SK-N-SH (cell line): ENCODE results near the gene IL9. TPM values are rescaled to one million over a fixed set of nuclear protein-coding genes. Genes with fewer than 3 reads are reported as not detected.

Source experiments
- CTCF ChIA-PET: fragments of 300-600, 350-600 bp; formaldehyde crosslinking; extraction: SDS; loops from one replicate; lab custom pipeline; 2021; lab: Yijun Ruan, JAX
- POLR2A ChIA-PET: fragments of 350-600 bp; sonication (Branson Sonifier 250); formaldehyde crosslinking; extraction: SDS; loops from one replicate; lab custom pipeline; 2020; ENCODE audit warnings: antibody characterized with exemption, inconsistent platforms; lab: Yijun Ruan, JAX
- DNase-seq: peaks from one replicate; pipeline ENCODE4 v3.0.0; 2012
- H2AFZ ChIP-seq: fragments of 200-600 bp; sonication (generic); 2 replicates; pipeline ENCODE4 v1.8.1; 2016; ENCODE audit warnings: antibody characterized with exemption, mild to moderate bottlenecking, low read depth
- H3F3A ChIP-seq: fragments of 200-600 bp; sonication (generic); replicated peaks from 2 replicates; pipeline ENCODE3; 2016; ENCODE audit warnings: antibody characterized with exemption, mild to moderate bottlenecking; ENCODE audit not compliant: insufficient read depth
- H3K27ac ChIP-seq, 2 experiments: fragments of 200-500 bp in 1 of 2; fragments of 200-600 bp in 1 of 2; sonication (Bioruptor generic) in 1 of 2; sonication (generic), shearing (Covaris generic) in 1 of 2; 2 replicates each; pipeline versions ENCODE4 v1.5.1 to v1.6.1; 2014 to 2016; ENCODE audit warnings: low read depth in 2 of 2, inconsistent platforms in 1 of 2, low read length in 1 of 2, mild to moderate bottlenecking in 1 of 2, mixed read lengths in 1 of 2
- H3K27me3 ChIP-seq: fragments of 200-600 bp; sonication (generic), shearing (Covaris generic); 2 replicates; pipeline ENCODE4 v1.6.1; 2016; ENCODE audit warnings: mixed run types; ENCODE audit not compliant: insufficient read depth
- H3K36me3 ChIP-seq, 2 experiments: fragments of 200-500 bp in 1 of 2; fragments of 200-600 bp in 1 of 2; sonication (Bioruptor generic) in 1 of 2; sonication (generic) in 1 of 2; replicated peaks in 1 of 2; 2 replicates each; pipeline versions ENCODE3 to v1.5.1; 2014 to 2016; ENCODE audit warnings: low read length in 1 of 2, mild to moderate bottlenecking in 1 of 2; ENCODE audit not compliant: insufficient read depth in 2 of 2, control insufficient read depth in 1 of 2
- H3K4me1 ChIP-seq, 2 experiments: fragments of 200-500 bp in 1 of 2; fragments of 200-600 bp in 1 of 2; sonication (Bioruptor generic) in 1 of 2; sonication (generic), shearing (Covaris generic) in 1 of 2; 2 replicates each; pipeline versions ENCODE4 v1.5.1 to v1.6.1; 2014 to 2016; ENCODE audit warnings: low read depth in 1 of 2, low read length in 1 of 2, mixed run types in 1 of 2; ENCODE audit not compliant: insufficient read depth in 2 of 2, control insufficient read depth in 1 of 2
- H3K4me2 ChIP-seq: fragments of 200-600 bp; sonication (generic), shearing (Covaris generic); 2 replicates; pipeline ENCODE4 v1.6.1; 2017; ENCODE audit warnings: mixed run types
- H3K4me3 ChIP-seq, 2 experiments: fragments of 200-500 bp in 1 of 2; fragments of 200-600 bp in 1 of 2; sonication (Bioruptor generic) in 1 of 2; sonication (generic), shearing (Covaris generic) in 1 of 2; 2 replicates each; pipeline versions ENCODE4 v1.5.1 to v1.8.1; 2014 to 2016; ENCODE audit warnings: low read depth in 2 of 2, inconsistent platforms in 1 of 2, low read length in 1 of 2, mild to moderate bottlenecking in 1 of 2, mixed read lengths in 1 of 2, moderate library complexity in 1 of 2
- H3K79me2 ChIP-seq: fragments of 200-600 bp; sonication (generic); 2 replicates; pipeline ENCODE4 v1.8.1; 2017; ENCODE audit warnings: mild to moderate bottlenecking; ENCODE audit not compliant: insufficient read depth
- H3K9ac ChIP-seq: fragments of 200-600 bp; sonication (generic); 2 replicates; pipeline ENCODE4 v1.6.1; 2017; ENCODE audit warnings: mixed run types
- H3K9me2 ChIP-seq: fragments of 200-600 bp; sonication (generic); 2 replicates; pipeline ENCODE4 v1.6.1; 2017; ENCODE audit warnings: mixed run types
- H3K9me3 ChIP-seq: fragments of 200-600 bp; sonication (generic); 2 replicates; pipeline ENCODE4 v1.6.1; 2017; ENCODE audit warnings: mixed run types, mild to moderate bottlenecking, moderate library complexity
- H4K20me1 ChIP-seq: fragments of 200-600 bp; sonication (generic); 2 replicates; pipeline ENCODE4 v1.6.1; 2017; ENCODE audit warnings: mild to moderate bottlenecking, mixed run types; ENCODE audit not compliant: insufficient read depth
- ELF1 ChIP-seq: IDR thresholded peaks from 2 replicates; pipeline ENCODE4 v1.4.0; 2012
- FOXM1 ChIP-seq: IDR thresholded peaks from 2 replicates; pipeline ENCODE4 v1.4.0; 2012; ENCODE audit warnings: low read depth, mild to moderate bottlenecking
- MXI1 ChIP-seq: IDR thresholded peaks from 2 replicates; pipeline ENCODE4 v1.6.1; 2012; ENCODE audit warnings: mild to moderate bottlenecking, low read depth, low read length, improper control_type of control experiment
- NRF1 ChIP-seq: IDR thresholded peaks from 2 replicates; pipeline ENCODE4 v1.6.1; 2012; ENCODE audit warnings: low read depth, mild to moderate bottlenecking, low read length
- POLR2AphosphoS5 ChIP-seq: IDR thresholded peaks from 2 replicates; pipeline ENCODE4 v1.6.1; 2012; ENCODE audit warnings: low read depth, low read length
- RAD21 ChIP-seq: IDR thresholded peaks from 2 replicates; pipeline ENCODE4 v1.6.1; 2012; ENCODE audit warnings: mild to moderate bottlenecking, low read length
- TAF1 ChIP-seq: IDR thresholded peaks from 2 replicates; pipeline ENCODE4 v1.6.1; 2012; ENCODE audit warnings: low read depth, mild to moderate bottlenecking, low read length, moderate library complexity, borderline replicate concordance
- YY1 ChIP-seq: IDR thresholded peaks from 2 replicates; pipeline ENCODE4 v1.4.0; 2012; ENCODE audit warnings: low read depth, mild to moderate bottlenecking
- WGBS: methylation state at CpG from one replicate; pipeline ENCODE4 v1.1.6; 2017; ENCODE audit warnings: low lambda C conversion rate; 5-methylcytosine and 5-hydroxymethylcytosine counted together
- polyA plus RNA-seq, 3 experiments: library from polyadenylated mRNA; depleted of rRNA; stranded (reverse); fragments of >200 nt; gene quantifications; 2 replicates each; pipeline ENCODE4 v1.2.3, GENCODE V29; 2012
- TF ChIP-seq, protein P1 (sequence below): IDR thresholded peaks from 2 replicates; pipeline ENCODE4 v1.4.0; 2012; ENCODE audit warnings: low read depth, borderline replicate concordance
- TF ChIP-seq, protein P2 (sequence below): fragments of 150-350 bp; IDR thresholded peaks from 2 replicates; pipeline ENCODE4 v1.6.1; 2016; ENCODE audit warnings: mild to moderate bottlenecking, low read depth, low read length
- TF ChIP-seq, protein P3 (sequence below): fragments of 200-600 bp; sonication (generic); IDR thresholded peaks from 2 replicates; pipeline ENCODE4 v1.6.1; 2017; ENCODE audit warnings: antibody characterized with exemption, mild to moderate bottlenecking, moderate library complexity
- TF ChIP-seq, protein P4 (sequence below): IDR thresholded peaks from 2 replicates; pipeline ENCODE4; 2012

The IL9 gene
- polyA plus RNA-seq, 1 of the 3 experiments (the other 2 are of a cell fraction) = not detected

DNA sequence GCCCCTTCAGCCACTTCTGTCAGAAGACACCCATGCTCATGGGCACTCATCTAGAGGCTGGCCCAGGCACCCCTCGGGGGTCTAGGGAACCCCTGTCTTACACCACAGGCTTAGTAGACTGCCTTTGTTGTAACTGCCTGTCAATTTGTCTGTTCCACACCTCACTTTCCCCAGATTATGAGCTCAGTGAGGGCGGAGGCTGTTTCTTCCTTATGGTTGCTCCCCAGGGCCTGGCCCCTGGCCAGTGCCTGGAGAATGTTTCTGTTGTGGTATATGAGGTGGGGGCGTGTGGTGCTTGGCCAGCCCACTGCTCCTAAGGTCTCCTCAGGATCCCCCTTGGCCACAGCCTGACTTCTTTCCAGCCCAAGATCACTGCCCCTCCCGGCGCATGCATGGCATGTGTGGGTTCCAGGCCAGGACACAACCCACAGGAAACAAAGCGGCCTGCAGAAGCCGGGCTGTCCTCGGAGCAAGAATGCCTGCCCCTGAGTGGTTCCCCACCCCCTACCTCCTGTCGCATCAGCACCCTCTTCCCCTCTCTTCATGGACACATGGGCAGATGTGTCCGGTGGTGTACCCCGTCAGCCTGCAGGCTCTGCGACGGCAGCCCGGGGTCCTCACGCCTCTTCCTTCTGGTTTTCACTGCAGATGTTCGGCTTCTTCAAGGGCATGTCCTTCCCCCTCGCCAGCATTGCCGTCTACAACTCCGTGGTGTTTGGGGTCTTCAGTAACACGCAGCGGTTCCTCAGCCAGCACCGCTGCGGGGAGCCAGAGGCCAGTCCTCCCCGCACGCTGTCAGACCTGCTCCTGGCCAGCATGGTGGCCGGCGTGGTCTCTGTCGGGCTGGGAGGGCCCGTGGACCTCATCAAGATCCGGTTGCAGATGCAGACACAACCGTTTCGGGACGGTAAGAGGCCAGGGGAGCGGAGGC is 43.5 kb downstream of the IL9 start:
- Histone ChIP-seq H3F3A (no peaks in the 10 kb centered on the region), H3K27ac (no peak overlapping the region), H3K9me3 (no peaks in the 10 kb centered on the region), H3K4me3 (no peak overlapping the region), H3K27me3 (0 out of 2 replicates have a peak, but pooled peaks cover 4% of the 10 kb centered on the region), H3K4me2 (no peak overlapping the region), H2AFZ (no peak overlapping the region), H3K9me2 (no peaks in the 10 kb centered on the region), H3K36me3 (no peaks in the 10 kb centered on the region), H3K4me1 (no peaks in the 10 kb centered on the region), H4K20me1 (no peaks in the 10 kb centered on the region), H3K79me2 (no peaks in the 10 kb centered on the region), H3K9ac (no peak overlapping the region)
- TF ChIP-seq, protein P1, sequence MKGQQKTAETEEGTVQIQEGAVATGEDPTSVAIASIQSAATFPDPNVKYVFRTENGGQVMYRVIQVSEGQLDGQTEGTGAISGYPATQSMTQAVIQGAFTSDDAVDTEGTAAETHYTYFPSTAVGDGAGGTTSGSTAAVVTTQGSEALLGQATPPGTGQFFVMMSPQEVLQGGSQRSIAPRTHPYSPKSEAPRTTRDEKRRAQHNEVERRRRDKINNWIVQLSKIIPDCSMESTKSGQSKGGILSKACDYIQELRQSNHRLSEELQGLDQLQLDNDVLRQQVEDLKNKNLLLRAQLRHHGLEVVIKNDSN = no peak
- TF ChIP-seq NRF1 = no peak
- TF ChIP-seq ELF1 = no peak
- TF ChIP-seq MXI1 = no peak
- TF ChIP-seq, protein P2, sequence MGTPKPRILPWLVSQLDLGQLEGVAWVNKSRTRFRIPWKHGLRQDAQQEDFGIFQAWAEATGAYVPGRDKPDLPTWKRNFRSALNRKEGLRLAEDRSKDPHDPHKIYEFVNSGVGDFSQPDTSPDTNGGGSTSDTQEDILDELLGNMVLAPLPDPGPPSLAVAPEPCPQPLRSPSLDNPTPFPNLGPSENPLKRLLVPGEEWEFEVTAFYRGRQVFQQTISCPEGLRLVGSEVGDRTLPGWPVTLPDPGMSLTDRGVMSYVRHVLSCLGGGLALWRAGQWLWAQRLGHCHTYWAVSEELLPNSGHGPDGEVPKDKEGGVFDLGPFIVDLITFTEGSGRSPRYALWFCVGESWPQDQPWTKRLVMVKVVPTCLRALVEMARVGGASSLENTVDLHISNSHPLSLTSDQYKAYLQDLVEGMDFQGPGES = no peak
- TF ChIP-seq POLR2AphosphoS5 = no peak
- no peak for TF ChIP-seq FOXM1
- TF ChIP-seq RAD21 = no peak
- TF ChIP-seq YY1 = no peak
- no peak for TF ChIP-seq TAF1
- TF ChIP-seq, protein P3, sequence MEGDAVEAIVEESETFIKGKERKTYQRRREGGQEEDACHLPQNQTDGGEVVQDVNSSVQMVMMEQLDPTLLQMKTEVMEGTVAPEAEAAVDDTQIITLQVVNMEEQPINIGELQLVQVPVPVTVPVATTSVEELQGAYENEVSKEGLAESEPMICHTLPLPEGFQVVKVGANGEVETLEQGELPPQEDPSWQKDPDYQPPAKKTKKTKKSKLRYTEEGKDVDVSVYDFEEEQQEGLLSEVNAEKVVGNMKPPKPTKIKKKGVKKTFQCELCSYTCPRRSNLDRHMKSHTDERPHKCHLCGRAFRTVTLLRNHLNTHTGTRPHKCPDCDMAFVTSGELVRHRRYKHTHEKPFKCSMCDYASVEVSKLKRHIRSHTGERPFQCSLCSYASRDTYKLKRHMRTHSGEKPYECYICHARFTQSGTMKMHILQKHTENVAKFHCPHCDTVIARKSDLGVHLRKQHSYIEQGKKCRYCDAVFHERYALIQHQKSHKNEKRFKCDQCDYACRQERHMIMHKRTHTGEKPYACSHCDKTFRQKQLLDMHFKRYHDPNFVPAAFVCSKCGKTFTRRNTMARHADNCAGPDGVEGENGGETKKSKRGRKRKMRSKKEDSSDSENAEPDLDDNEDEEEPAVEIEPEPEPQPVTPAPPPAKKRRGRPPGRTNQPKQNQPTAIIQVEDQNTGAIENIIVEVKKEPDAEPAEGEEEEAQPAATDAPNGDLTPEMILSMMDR = no peak
- TF ChIP-seq, protein P4, sequence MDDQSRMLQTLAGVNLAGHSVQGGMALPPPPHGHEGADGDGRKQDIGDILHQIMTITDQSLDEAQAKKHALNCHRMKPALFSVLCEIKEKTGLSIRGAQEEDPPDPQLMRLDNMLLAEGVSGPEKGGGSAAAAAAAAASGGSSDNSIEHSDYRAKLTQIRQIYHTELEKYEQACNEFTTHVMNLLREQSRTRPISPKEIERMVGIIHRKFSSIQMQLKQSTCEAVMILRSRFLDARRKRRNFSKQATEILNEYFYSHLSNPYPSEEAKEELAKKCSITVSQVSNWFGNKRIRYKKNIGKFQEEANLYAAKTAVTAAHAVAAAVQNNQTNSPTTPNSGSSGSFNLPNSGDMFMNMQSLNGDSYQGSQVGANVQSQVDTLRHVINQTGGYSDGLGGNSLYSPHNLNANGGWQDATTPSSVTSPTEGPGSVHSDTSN = no peak
- 61% methylated on average over 29 of the region's 34 CpGs for WGBS
- CTCF ChIA-PET = no interaction called here
- DNase-seq = no peak
- POLR2A ChIA-PET = no interaction called here
